ENCODE results near the gene LRRN4. TPM values are rescaled to one million over a fixed set of nuclear protein-coding genes. Genes with fewer than 3 reads are reported as not detected.

LRRN4 gene
- total and polyA plus RNA-seq, 2 of the 8 experiments (the other 6 are each of a cell fraction or from before 2014, with no cell fraction given): 0.21 to 0.89 TPM

GRCh38 chr20:6040958-6041807 lies 12.7 kb downstream of the LRRN4 start:
- no peak overlapping the region for H3K4ac ChIP-seq (replicated peaks; ENCODE audit: insufficient read length, low read depth, low read length)
- H3K23ac ChIP-seq (ENCODE audit: insufficient read length): no peak overlapping the region
- H3K79me1 ChIP-seq (ENCODE audit: low read depth, low read length): no peaks in the 10 kb centered on the region
- no peak overlapping the region for H3K9ac ChIP-seq (replicated peaks in 1 of 4; ENCODE audit: extremely low read depth in 1 of 4, low read depth in 3 of 4, low read length in 3 of 4)
- no peak overlapping the region for H2BK12ac ChIP-seq (ENCODE audit: low read depth, low read length)
- POLR2A ChIA-PET (ENCODE audit: partially characterized antibody): interaction anchor here (0.6 to 1.8 kb wide), 3 partner anchors 9 to 71 kb away, joined by 4 read pairs; no protein-coding TSS in a partner anchor
- no peak overlapping the region for H2AFZ ChIP-seq (ENCODE audit: low read length)
- FAIRE-seq: no peak
- no peak overlapping the region for H3K4me3 ChIP-seq (ENCODE audit: extremely low read depth in 1 of 4, insufficient read depth in 2 of 4, low read depth in 3 of 4, low read length in 4 of 4)
- no peaks in the 10 kb centered on the region for H3K9me3 ChIP-seq (ENCODE audit: insufficient read depth in 2 of 2, low read depth in 1 of 2, low read length in 1 of 2)
- H2BK120ac ChIP-seq (replicated peaks; ENCODE audit: low read depth, low read length): no peak overlapping the region
- H3K56ac ChIP-seq (replicated peaks; ENCODE audit: insufficient read length, low read depth, low read length): no peak overlapping the region
- WGBS, 2 experiments (ENCODE audit: extremely low coverage in 1 of 2, insufficient coverage in 1 of 2, insufficient read length in 1 of 2, insufficient replicate concordance in 2 of 2, low coverage in 1 of 2, low lambda C conversion rate in 2 of 2, missing lambda C conversion rate in 1 of 2): 93% methylated on average over 53 of the region's 67 CpGs; no CpG with 5 or more reads in 1 of the 2 experiments
- no peak overlapping the region for H3K4me2 ChIP-seq (ENCODE audit: insufficient read depth in 1 of 2, low read depth in 2 of 2, low read length in 2 of 2)
- H3K14ac ChIP-seq (ENCODE audit: insufficient read length): no peak overlapping the region
- no peaks in the 10 kb centered on the region for H4K20me1 ChIP-seq (replicated peaks in 1 of 2; ENCODE audit: control insufficient read depth in 1 of 2, insufficient read depth in 2 of 2, low read length in 2 of 2)
- H3K18ac ChIP-seq (ENCODE audit: extremely low read depth, low read length): no peak overlapping the region
- no peak overlapping the region for H2BK15ac ChIP-seq (ENCODE audit: low read length)
- no peaks in the 10 kb centered on the region for H3K79me2 ChIP-seq (ENCODE audit: control insufficient read depth in 1 of 2, insufficient read depth in 2 of 2, low read length in 2 of 2)
- H4K5ac ChIP-seq (ENCODE audit: insufficient read length, low read depth, low read length): no peak overlapping the region
- no peak overlapping the region for H2AK5ac ChIP-seq (ENCODE audit: low read depth, low read length)
- no peak overlapping the region for H4K91ac ChIP-seq (replicated peaks; ENCODE audit: insufficient read length, low read length)
- CTCF ChIA-PET (ENCODE audit: partially characterized antibody): interaction anchor here (1.6 kb wide), 1 partner anchor 35 kb away, joined by 5 read pairs; no protein-coding TSS in a partner anchor
- H3K27me3 ChIP-seq (replicated peaks in 1 of 4; ENCODE audit: control insufficient read depth in 3 of 4, extremely low read depth in 1 of 4, insufficient read depth in 3 of 4, low read length in 3 of 4): no peaks in the 10 kb centered on the region
- no peak overlapping the region for H3K27ac ChIP-seq (ENCODE audit: low read depth, low read length)
- peak overlapping the region; percentile 51 for H4K8ac ChIP-seq (ENCODE audit: extremely low read depth, insufficient read depth, low read length)
- DNase-seq (ENCODE audit: low read depth in 1 of 2, low spot score in 2 of 2): no peak
- no peaks in the 10 kb centered on the region for H3K23me2 ChIP-seq (ENCODE audit: low read depth, low read length)
- H2BK20ac ChIP-seq (ENCODE audit: low read length): no peak overlapping the region
- H3K36me3 ChIP-seq (ENCODE audit: control insufficient read depth in 2 of 4, insufficient read depth in 4 of 4, low read length in 3 of 4): peaks cover 0 to 27% (median 15%) of the 10 kb centered on the region in 4 experiments; a peak in 7 of 8 replicates
- no peak for TF ChIP-seq MAFK (IDR thresholded peaks at IDR 0.05; ENCODE audit: low read depth, low read length)
- no peak for TF ChIP-seq SP1 (IDR thresholded peaks at IDR 0.05; ENCODE audit: low read depth, low read length)
- TF ChIP-seq RNF2 (IDR thresholded peaks at IDR 0.05; ENCODE audit: borderline replicate concordance, low read depth, low read length, missing control alignments, poor library complexity, severe bottlenecking): no peak
- no peak for TF ChIP-seq HDAC2 (IDR thresholded peaks at IDR 0.05; ENCODE audit: borderline replicate concordance in 1 of 2, low read depth in 2 of 2, low read length in 2 of 2)
- no peak for TF ChIP-seq CREB1 (IDR thresholded peaks at IDR 0.05)
- no peak for TF ChIP-seq EP300 (IDR thresholded peaks at IDR 0.05; ENCODE audit: borderline replicate concordance in 1 of 2, low read depth in 2 of 2, low read length in 2 of 2)
- TF ChIP-seq SIX5 (IDR thresholded peaks at IDR 0.05; ENCODE audit: low read depth, low read length): no peak
- TF ChIP-seq EGR1 (IDR thresholded peaks at IDR 0.05; ENCODE audit: borderline replicate concordance, low read depth, low read length): no peak
- no peak for TF ChIP-seq PHF8 (conservative IDR thresholded peaks at IDR 0.05; ENCODE audit: low read depth, low read length)
- TF ChIP-seq HDAC6 (IDR thresholded peaks at IDR 0.05; ENCODE audit: low read depth, low read length): no peak
- H3K4me1 ChIP-seq (replicated peaks in 1 of 4; ENCODE audit: control insufficient read depth in 3 of 4, insufficient read depth in 4 of 4, low read length in 3 of 4): no peaks in the 10 kb centered on the region
- H2BK5ac ChIP-seq (ENCODE audit: low read depth, low read length): no peak overlapping the region

All from H1 (cell line).